T-helper 1 cell (primary cell): Measurements from ENCODE around the gene PPM1H.
"Not testable (repeated sequence)": the region's sequence is repeated elsewhere in the genome, so short reads cannot be mapped to it uniquely, and the experiment has no call there.

ENCODE experiments used
- DNase-seq, 5 donors: peaks; one replicate each; pipeline ENCODE4 v3.0.0-alpha.2; 2012 to 2020

PPM1H gene

GRCh38 chr12:62832558-62832957 lies 102.4 kb downstream of the PPM1H start:
- DNase-seq: no peak

GRCh38 chr12:62832027-62832426 lies 102.9 kb downstream of the PPM1H start:
- no peak for DNase-seq

GRCh38 chr12:62827855-62828254 lies 107.1 kb downstream of the PPM1H start:
- DNase-seq: no peak

DNA sequence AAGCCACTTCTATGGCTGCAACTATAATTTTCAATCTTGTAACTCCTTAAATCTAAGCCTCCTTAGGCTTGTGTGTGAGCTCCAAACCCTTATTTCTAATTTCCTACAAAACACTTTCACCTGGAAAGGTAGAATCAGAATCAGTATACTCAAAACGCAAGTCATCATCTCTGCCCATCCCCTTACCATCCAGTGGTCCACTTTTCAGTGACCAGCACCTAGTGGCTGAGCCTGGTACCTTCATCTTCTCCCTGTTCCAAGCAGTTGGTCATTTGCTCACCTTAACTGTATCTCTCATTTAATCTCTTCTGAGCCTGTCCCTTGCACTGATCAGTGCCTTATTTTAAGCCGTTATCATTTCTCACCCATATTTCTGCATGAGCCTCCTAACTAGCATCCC lies 107.9 kb downstream of the PPM1H start:
- no peak for DNase-seq

DNA sequence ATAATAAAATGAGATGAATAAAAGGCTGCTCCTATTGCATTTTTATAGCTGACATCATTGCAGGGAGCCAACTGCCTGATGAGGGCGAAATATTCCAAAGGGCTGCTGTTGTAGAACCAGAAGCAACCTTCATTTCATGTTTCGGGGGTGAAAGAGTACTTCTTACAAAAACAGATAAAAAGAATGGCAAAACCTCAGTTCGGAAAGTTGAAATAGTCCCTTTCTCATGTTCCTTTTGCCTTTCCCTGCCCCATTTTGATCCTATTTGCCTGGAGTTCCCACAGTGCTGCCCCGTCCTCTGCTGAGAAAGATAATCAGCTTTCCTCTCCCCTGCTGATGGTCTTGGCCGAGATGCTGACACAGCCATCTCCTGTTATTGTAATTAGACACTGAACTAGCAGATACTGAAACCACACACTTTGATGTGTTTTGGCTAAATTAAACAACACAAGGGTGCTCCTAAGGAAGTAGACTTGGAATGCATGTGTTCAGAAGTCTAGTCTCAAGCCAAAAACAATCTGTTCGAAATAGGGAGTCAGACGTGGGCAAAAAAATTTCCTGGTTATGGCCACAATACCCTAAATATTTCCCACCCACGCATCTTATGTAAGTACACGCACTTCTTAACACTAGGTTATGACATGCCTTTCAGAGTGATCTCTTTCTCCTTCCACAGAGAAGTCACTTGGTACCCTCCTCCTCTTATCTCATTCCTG lies 117.2 kb downstream of the PPM1H start:
- no peak for DNase-seq

DNA sequence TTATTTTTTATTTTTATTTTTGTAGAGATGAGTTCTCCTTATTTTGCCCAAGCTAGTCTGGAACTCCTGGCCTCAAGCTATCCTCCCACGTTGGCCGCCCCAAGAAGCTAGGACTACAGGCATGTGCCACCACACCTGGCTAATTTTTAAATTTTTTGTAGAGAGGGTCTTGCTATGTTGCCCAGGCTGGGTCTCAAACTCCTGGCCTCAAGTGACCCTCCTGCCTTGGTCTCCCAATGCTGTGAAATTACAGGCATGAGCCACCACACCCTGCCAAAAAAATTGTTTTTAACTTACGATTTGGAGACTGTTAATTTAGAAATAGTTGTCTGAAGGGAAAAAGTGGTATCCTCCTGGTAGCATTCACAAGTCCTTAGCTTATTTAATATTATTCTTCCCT lies 120.7 kb downstream of the PPM1H start:
- no peak for DNase-seq

DNA sequence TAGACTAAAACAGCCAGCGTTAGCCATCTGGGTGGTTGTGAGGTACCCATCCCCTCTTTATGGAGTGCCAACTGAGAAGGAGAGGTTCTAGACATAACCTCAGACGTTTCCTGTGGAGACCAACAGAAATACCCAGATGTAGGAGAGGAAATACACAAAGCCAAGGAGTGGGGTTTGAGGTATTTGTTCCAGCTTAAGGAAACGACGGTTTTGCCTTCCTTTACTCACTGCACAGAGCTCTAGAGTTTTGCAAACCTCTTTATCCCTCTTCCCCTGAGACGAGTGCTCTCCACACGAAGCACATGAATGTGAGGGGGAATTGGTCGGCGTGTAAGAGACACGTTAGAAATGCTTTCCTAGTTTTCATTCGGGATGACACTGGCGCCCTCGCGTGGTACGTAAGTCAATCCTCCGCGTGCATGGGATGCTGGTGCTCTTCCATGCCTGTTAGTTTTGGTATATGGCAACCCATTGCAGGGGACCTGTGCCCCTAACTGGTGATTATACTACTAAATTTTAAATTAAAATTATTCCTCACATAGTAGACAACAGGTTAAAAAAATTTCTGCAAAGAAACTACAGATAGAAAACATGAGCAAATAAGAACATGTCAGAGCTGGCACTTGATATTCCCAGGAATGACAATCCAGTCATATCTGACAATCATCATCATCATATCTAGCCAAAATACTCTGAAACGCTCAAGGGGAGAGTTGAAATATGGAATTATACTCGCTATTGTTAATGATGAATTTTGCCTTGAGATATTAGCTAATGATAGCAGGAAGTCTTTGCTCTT lies 121.7 kb downstream of the PPM1H start:
- peak in 2 of 5 donors; percentile 21 to 47 for DNase-seq

DNA sequence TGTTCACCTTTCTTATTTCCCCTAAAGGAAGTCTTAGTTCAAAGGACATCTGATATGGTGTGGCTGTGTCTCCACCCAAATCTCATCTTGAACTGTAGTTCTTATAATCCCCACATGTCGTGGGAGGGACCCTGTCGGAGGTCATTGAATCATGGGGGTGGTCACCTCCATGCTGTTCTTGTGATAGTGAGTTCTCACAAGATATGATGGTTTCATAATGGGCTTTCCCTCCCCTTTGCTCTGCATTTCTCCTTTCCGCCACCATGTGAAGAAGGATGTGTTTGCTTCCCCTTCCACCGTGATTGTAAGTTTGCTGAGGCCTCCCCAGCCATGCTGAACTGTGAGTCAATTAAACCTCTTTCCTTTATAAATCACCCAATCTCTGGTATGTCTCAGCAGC lies 123.5 kb downstream of the PPM1H start:
- DNase-seq: not testable (repeated sequence)

- DNase-seq: no peak
Observed at GRCh38 chr12:62808166-62808879, 126.6 kb downstream of the PPM1H start.

- no peak for DNase-seq
Observed at GRCh38 chr12:62806893-62807292, 128.1 kb downstream of the PPM1H start.

GRCh38 chr12:62806244-62806836 lies 128.6 kb downstream of the PPM1H start:
- DNase-seq: no peak

- DNase-seq: no peak
Observed at GRCh38 chr12:62805517-62805916, 129.4 kb downstream of the PPM1H start.

DNA sequence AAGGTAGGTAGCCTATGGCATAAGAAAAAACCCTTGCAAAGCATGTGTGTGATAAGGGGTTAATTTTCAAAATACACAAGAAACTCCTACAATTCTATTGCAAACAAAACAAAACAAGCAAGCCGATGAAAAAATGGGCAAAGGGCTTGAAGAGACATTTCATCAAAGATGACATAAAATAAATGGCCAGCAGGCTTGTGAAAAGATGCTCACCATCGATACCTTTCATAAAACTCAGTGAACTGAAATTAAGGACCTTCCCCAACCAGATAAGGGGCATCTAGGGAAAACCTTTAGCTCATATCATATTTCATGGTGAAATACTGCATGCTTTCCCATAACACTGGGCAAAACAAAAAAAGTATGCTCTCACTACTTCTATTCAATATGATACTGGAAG lies 131.2 kb downstream of the PPM1H start:
- no peak for DNase-seq

GRCh38 chr12:62802984-62803383 lies 132.0 kb downstream of the PPM1H start:
- DNase-seq: no peak

DNA sequence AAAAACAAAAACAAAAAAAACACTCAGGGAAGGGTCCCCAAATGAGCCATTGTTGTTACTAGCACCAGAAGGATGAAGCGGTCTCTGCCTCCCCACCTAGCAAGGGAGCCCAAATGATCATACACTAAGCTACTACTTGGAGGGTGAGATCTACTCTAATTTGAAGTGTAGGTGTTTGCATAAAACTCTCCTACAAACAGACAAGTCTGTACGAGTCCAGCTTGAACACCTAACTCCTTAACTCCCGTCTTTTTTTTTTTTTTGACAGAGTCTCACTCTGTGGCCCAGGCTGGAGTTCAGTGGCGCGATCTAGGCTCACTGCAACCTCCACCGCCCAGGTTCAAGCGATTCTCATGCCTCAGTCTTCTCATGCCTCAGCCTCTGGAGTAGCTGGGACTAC lies 132.6 kb downstream of the PPM1H start:
- DNase-seq: no peak

GRCh38 chr12:62801796-62802195 lies 133.2 kb downstream of the PPM1H start:
- no peak for DNase-seq

DNA sequence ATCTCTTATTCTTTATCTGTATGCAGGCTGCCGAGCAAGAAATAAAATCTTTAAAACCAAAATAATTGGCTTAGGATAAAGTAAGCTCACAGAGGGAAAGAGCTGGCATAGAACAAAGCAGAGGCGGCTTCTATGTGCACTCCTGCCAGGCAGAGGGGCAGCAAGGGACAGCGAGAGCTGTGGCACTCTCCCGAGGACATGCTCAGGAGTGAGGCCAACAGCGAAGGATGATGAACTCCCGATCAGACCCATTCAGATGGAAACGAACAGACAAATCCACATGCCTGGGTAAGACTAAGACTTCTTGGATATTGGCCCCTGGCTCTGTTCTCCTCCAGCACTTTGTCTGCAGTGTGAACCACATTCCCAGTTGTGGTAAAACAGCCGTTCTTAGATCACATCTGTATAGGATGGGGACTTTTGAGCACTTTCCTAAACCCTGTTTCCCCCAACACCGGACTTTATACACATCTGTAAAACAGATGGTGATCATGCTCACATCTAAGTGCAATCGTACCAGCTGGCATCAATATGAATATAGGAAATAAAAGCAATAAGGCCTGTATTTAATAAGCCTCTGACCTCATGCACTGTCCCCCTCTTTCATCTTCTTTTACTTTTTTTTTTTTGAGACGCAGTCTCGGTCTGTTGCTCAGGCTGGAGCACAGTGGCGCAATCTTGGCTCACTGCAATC lies 134.1 kb downstream of the PPM1H start:
- DNase-seq: no peak

- no peak for DNase-seq
Observed at GRCh38 chr12:62799766-62800406, 135.1 kb downstream of the PPM1H start.

DNA sequence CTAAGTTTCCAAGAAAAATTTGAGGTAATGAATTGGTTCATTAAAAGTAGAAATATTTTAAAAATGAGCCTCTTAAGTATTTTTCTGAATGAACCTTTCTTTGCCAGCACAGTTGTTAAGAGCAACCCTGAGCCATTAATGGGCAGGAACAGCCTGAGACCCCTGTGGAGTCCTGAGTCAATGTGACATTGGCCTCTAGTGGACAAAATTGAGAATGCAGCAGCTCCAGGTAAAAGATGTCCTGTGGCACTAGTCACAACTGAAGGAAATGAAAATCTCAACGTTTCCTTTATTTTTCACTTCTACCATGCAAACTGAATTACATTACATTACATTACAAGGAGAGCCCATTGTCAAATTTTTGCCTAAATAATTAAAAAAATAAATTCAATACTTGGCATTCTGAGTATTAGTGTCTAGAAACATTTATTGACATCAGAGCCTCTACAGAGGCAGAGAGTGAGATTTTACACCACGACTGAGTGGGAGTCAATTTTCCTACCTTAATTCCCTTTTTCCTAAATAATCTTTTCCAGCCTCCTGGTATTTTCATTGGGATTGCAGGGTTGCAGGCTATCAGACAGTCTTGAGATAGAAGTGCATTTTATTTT lies 135.7 kb downstream of the PPM1H start:
- peak in 3 of 5 donors; percentile 6 to 39 (median 27) for DNase-seq

GRCh38 chr12:62794218-62794583 lies 140.7 kb downstream of the PPM1H start:
- no peak for DNase-seq
